Smooth muscle cell (in vitro differentiated cells): ENCODE results near the gene LHFPL4. TPM values are rescaled to one million over a fixed set of nuclear protein-coding genes. Genes with fewer than 3 reads are reported as not detected.
"Not testable (repeated sequence)": the region's sequence is repeated elsewhere in the genome, so short reads cannot be mapped to it uniquely, and the experiment has no call there.

Experiments
- DNase-seq: peaks from one replicate; lab custom pipeline; 2025; ENCODE audit not compliant: unreplicated experiment; lab: John Stamatoyannopoulos, UW
- H2AFZ ChIP-seq: fragments of 200-600 bp; sonication (generic); 2 replicates; pipeline ENCODE4 v1.6.0; 2016; ENCODE audit warnings: antibody characterized with exemption, low read depth, mild to moderate bottlenecking
- H3F3A ChIP-seq: fragments of 200-600 bp; sonication (generic); 2 replicates; pipeline ENCODE4 v1.6.0; 2017; ENCODE audit warnings: antibody characterized with exemption, low read depth
- H3K27ac ChIP-seq: fragments of 200-600 bp; sonication (generic); 2 replicates; pipeline ENCODE4 v1.5.1; 2016; ENCODE audit warnings: low read depth, mild to moderate bottlenecking
- H3K27me3 ChIP-seq: fragments of 200-600 bp; sonication (generic); 2 replicates; pipeline ENCODE4 v1.6.1; 2016; ENCODE audit warnings: low read depth, mild to moderate bottlenecking
- H3K36me3 ChIP-seq: fragments of 200-600 bp; sonication (generic); 2 replicates; pipeline ENCODE4 v1.5.1; 2016; ENCODE audit warnings: low read depth
- H3K4me1 ChIP-seq: fragments of 200-600 bp; sonication (generic); 2 replicates; pipeline ENCODE4 v1.5.1; 2016; ENCODE audit warnings: low read depth
- H3K4me2 ChIP-seq: fragments of 200-600 bp; sonication (generic); 2 replicates; pipeline ENCODE4 v1.6.0; 2016; ENCODE audit warnings: mild to moderate bottlenecking
- H3K4me3 ChIP-seq: fragments of 200-600 bp; sonication (generic); 2 replicates; pipeline ENCODE4 v1.5.1; 2016; ENCODE audit warnings: mild to moderate bottlenecking
- H3K79me2 ChIP-seq: fragments of 200-600 bp; sonication (generic); 2 replicates; pipeline ENCODE4 v1.6.0; 2016; ENCODE audit warnings: low read depth, mild to moderate bottlenecking
- H3K9ac ChIP-seq: fragments of 200-600 bp; sonication (generic); 2 replicates; pipeline ENCODE4 v1.6.0; 2016; ENCODE audit warnings: low read depth
- H3K9me3 ChIP-seq: fragments of 200-600 bp; sonication (generic); replicated peaks from 2 replicates; pipeline ENCODE4 v1.5.1; 2016; ENCODE audit warnings: low read depth
- H4K20me1 ChIP-seq: fragments of 200-600 bp; sonication (generic); 2 replicates; pipeline ENCODE4 v1.6.0; 2016; ENCODE audit warnings: low read depth
- CTCF ChIP-seq: fragments of 200-600 bp; sonication (generic); IDR thresholded peaks from 2 replicates; pipeline ENCODE4 v1.5.1; 2017; ENCODE audit warnings: borderline replicate concordance, mild to moderate bottlenecking, antibody characterized with exemption; ENCODE audit not compliant: insufficient read depth, poor library complexity, severe bottlenecking
- WGBS: methylation state at CpG from one replicate; pipeline ENCODE4 v1.1.7; 2016; ENCODE audit warnings: low lambda C conversion rate; 5-methylcytosine and 5-hydroxymethylcytosine counted together
- polyA plus RNA-seq: library from polyadenylated mRNA; unstranded; fragments of >200 nt; fragmentation: Nextera tagmentation; extraction: Ambion mirVana; gene quantifications from 2 replicates; pipeline ENCODE4 v1.2.1, GENCODE V29; 2016
- total RNA-seq: library from RNA; depleted of rRNA; stranded (reverse); fragments of >200 nt; gene quantifications from 2 replicates; pipeline ENCODE4 v1.2.3, GENCODE V29; 2014

LHFPL4 gene
- total and polyA plus RNA-seq, 2 experiments from 2014 or later = 0.08 TPM; not detected in 1

DNA sequence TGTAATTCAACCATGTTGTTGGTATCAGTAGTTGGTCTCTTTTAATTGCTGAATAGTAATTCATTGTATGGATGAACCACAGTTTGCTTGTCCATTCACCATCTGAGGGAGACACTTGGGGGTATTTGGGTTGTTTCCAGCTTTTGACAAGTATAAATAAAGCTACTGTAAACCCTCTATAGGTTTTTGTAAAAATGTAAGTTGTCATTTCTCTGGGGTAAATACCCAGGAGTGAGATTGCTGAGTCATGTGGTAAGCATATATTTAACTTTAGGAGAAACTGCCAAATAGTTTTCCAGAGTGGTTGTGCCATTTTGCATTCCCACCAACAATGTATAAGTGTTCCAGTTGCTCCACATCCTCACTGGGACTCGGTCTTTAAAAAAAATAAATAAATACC lies 15.4 kb upstream of the LHFPL4 start:
- no peaks in the 10 kb centered on the region for H3K9me3 ChIP-seq
- no peaks in the 10 kb centered on the region for H3K27me3 ChIP-seq
- H4K20me1 ChIP-seq = no peaks in the 10 kb centered on the region
- H3F3A ChIP-seq = no peaks in the 10 kb centered on the region
- H3K4me1 ChIP-seq = no peaks in the 10 kb centered on the region
- no peak for TF ChIP-seq CTCF
- H3K36me3 ChIP-seq = no peaks in the 10 kb centered on the region
- DNase-seq = no peak
- H3K4me2 ChIP-seq = no peak overlapping the region
- 90% methylated on average over 1 of the region's 1 CpG for WGBS
- H3K4me3 ChIP-seq = no peak overlapping the region
- no peaks in the 10 kb centered on the region for H3K79me2 ChIP-seq
- no peak overlapping the region for H3K27ac ChIP-seq
- H2AFZ ChIP-seq = no peak overlapping the region
- no peak overlapping the region for H3K9ac ChIP-seq

- WGBS = 83% methylated on average over 2 of the region's 2 CpGs
- no peak for DNase-seq
- no peak overlapping the region for H3K27ac ChIP-seq
- H3F3A ChIP-seq = no peaks in the 10 kb centered on the region
- no peaks in the 10 kb centered on the region for H4K20me1 ChIP-seq
- no peaks in the 10 kb centered on the region for H3K79me2 ChIP-seq
- no peaks in the 10 kb centered on the region for H3K27me3 ChIP-seq
- no peak for TF ChIP-seq CTCF
- H3K4me1 ChIP-seq = no peaks in the 10 kb centered on the region
- H3K9ac ChIP-seq = no peak overlapping the region
- no peaks in the 10 kb centered on the region for H3K9me3 ChIP-seq
- H3K4me2 ChIP-seq = no peak overlapping the region
- H3K4me3 ChIP-seq = no peak overlapping the region
- H2AFZ ChIP-seq = no peak overlapping the region
- H3K36me3 ChIP-seq = no peaks in the 10 kb centered on the region
Measured at GRCh38 chr3:9565316-9565715, 11.7 kb upstream of the LHFPL4 start.

DNA sequence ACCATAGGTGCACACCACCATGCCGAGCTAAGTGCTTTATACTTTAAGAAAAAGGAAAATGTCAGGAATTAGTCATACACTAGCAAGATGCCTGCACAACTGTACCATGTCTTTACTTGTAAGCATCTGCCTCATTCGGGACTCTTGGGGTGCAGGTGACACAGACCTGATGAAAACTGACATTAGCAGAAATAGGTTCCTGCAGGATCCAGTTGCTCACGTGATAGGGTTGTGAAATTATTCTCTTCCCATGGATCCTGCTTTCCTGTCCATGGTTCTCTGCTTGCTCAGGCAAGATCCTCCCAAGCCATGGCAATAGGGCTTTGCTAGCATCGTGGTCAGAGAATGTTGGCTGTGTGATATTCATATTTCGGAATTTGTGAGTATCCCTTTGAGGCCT lies 10.2 kb upstream of the LHFPL4 start:
- no peak for DNase-seq
- no peak for TF ChIP-seq CTCF
- Histone ChIP-seq H4K20me1 (no peaks in the 10 kb centered on the region), H3K9ac (no peak overlapping the region), H3K27ac (no peak overlapping the region), H3K4me1 (no peaks in the 10 kb centered on the region), H3K4me3 (no peak overlapping the region), H2AFZ (no peak overlapping the region), H3K36me3 (no peaks in the 10 kb centered on the region), H3F3A (no peaks in the 10 kb centered on the region), H3K4me2 (no peak overlapping the region), H3K27me3 (no peaks in the 10 kb centered on the region), H3K9me3 (no peaks in the 10 kb centered on the region), H3K79me2 (no peaks in the 10 kb centered on the region)
- WGBS = 83% methylated on average over 5 of the region's 5 CpGs

GRCh38 chr3:9560056-9560455 lies 6.4 kb upstream of the LHFPL4 start:
- not testable (repeated sequence) for H3K79me2 ChIP-seq, H3K27ac ChIP-seq, H3K9me3 ChIP-seq, H3K36me3 ChIP-seq, H4K20me1 ChIP-seq, H3K4me2 ChIP-seq, H2AFZ ChIP-seq, H3K9ac ChIP-seq, H3F3A ChIP-seq, H3K4me1 ChIP-seq, H3K4me3 ChIP-seq, DNase-seq
- H3K27me3 ChIP-seq = peaks cover 22% of the 10 kb centered on the region
- WGBS = 96% methylated on average over 19 of the region's 24 CpGs
